ENCODE results near the gene COPS3. TPM values are rescaled to one million over a fixed set of nuclear protein-coding genes. Genes with fewer than 3 reads are reported as not detected.
A peak's percentile ranks its signal among the peaks of the same experiment; 100 is the strongest.

COPS3 gene
- total RNA-seq, 1 experiment from 2014 or later: 50.7 TPM

DNA sequence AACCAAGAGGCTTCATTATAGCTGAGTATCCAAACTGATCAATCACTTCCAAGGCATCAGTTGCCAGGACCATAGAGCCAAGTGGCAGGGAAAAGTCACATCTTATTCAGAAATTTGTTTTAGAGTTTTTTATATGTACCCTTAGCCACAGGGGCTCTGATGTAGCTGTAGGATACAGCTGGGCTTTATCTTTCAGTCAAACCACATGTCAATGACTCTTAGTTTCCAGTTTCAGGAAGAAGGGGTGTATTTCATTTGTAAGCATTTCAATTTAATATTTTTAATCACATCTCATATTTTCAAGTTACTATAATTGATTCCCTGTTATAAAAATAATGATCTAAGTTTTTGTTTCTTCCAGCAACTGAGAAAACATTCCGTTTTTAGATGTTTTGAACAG lies 41.2 kb downstream of the COPS3 start:
- H3K27ac Mint-ChIP-seq (ENCODE audit: unreplicated experiment): no peak overlapping the region
- no TSS peak for BruUV-seq (replicated peaks)
- H3K9me3 Mint-ChIP-seq (ENCODE audit: low read depth, unreplicated experiment): no peaks in the 10 kb centered on the region
- peaks cover 28% of the 10 kb centered on the region for H3K36me3 Mint-ChIP-seq (ENCODE audit: insufficient read depth, unreplicated experiment)
- H3K4me1 Mint-ChIP-seq (ENCODE audit: low read depth, unreplicated experiment): peaks cover 14% of the 10 kb centered on the region
- intact Hi-C loops (cut with micrococcal nuclease; ENCODE audit: unreplicated experiment): no loop called here
- H3K27me3 Mint-ChIP-seq (ENCODE audit: unreplicated experiment): no peaks in the 10 kb centered on the region
- TF ChIP-seq, protein P1, sequence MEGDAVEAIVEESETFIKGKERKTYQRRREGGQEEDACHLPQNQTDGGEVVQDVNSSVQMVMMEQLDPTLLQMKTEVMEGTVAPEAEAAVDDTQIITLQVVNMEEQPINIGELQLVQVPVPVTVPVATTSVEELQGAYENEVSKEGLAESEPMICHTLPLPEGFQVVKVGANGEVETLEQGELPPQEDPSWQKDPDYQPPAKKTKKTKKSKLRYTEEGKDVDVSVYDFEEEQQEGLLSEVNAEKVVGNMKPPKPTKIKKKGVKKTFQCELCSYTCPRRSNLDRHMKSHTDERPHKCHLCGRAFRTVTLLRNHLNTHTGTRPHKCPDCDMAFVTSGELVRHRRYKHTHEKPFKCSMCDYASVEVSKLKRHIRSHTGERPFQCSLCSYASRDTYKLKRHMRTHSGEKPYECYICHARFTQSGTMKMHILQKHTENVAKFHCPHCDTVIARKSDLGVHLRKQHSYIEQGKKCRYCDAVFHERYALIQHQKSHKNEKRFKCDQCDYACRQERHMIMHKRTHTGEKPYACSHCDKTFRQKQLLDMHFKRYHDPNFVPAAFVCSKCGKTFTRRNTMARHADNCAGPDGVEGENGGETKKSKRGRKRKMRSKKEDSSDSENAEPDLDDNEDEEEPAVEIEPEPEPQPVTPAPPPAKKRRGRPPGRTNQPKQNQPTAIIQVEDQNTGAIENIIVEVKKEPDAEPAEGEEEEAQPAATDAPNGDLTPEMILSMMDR (IDR thresholded peaks at IDR 0.05; ENCODE audit: unreplicated experiment): no peak
- no peak for DNase-seq
- H3K4me3 Mint-ChIP-seq (ENCODE audit: low read depth, unreplicated experiment): no peak overlapping the region
- CTCF ChIA-PET: no interaction called here

DNA sequence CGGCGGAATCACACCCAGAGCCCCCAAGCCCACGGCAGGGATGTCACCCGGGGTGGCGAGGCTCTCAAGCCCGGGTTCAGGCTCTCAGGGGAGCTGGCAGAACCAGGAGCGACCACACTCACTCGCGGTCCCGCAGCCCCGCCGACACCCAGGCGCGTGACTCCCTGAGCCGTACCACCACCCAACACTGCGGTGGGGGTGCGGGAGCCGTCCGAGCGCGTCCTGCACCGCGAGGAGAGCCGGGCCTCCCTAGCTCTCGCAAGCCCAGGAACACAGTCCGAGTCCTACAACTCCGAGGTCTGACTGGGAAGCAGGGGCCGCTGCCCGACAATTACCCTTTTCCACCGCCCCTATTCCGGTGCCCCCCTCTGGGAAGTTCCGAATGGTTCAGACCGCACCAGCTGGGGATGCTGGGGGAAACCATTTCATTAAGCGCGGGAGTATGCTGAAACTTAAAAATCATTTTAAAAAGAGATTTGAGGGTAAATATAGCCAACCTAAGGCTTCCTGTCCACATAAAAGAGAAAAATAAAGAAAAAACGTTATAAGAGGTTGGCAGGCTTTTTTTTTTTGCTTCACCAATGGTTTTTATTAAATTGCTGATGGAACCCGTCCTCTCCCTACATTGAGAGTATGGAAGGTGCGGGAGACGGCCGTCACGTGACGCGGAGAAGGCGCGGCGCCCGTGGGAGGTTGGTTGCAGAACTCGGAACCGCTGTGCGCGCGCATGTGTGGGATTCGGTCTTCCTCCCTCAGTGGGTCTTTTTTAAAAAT lies 43.8 kb downstream of the COPS3 start, which contains the start of gene FLCN:
FLCN (minus strand) TSS at position 143 of the 774 bp plus-strand sequence. CDS start 9,031 bp downstream, outside the sequence.
- intact Hi-C loops (cut with micrococcal nuclease; ENCODE audit: unreplicated experiment): no loop called here
- peak; percentile 69 for DNase-seq
- TF ChIP-seq, protein P1 (IDR thresholded peaks at IDR 0.05; ENCODE audit: unreplicated experiment): no peak
- Mint-ChIP-seq H3K4me3 (ENCODE audit: low read depth, unreplicated experiment) (peak within 1 kb of the TSS; percentile 86), H3K27ac (ENCODE audit: unreplicated experiment) (peak within 1 kb of the TSS; percentile 100), H3K36me3 (ENCODE audit: insufficient read depth, unreplicated experiment) (peaks cover 28% of the 10 kb centered on the region), H3K9me3 (ENCODE audit: low read depth, unreplicated experiment) (no peaks in the 10 kb centered on the region), H3K4me1 (ENCODE audit: low read depth, unreplicated experiment) (peaks cover 14% of the 10 kb centered on the region), H3K27me3 (ENCODE audit: unreplicated experiment) (no peaks in the 10 kb centered on the region)
- CTCF ChIA-PET: no interaction called here
- BruUV-seq (replicated peaks): no TSS peak

DNA sequence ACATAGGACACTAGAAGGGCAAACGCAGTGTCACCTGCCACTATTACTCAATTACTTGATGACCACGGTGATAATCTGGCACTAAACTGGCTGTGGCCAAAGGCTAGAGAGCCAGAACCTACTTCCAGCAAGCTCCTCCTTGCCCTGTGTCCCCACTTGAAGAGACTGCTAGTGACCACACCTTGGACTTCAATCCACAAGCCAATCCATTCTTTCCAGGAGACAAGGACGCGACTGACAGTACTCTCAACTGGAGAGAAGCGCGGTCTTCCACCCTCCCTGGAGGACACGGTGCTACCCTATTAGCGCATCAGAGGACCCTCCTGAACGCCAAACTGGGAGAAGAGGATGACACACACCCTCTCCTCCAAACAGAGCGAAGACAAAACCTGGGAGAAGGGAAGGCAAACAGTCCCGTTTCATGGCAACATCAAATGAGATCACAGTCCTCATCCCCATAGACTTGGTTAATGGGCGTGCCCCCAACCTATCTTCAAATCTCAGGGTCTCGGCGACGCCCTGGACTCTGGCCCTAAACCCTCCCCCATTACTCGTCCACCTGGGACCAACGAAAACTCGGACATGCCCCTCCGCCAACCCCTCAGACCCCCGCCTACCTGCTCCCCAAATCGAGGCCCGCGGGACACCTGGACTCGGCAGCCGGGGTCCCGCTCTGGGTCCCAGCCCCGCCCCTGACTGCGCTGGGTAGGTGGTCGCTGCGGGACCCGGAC lies 44.6 kb downstream of the COPS3 start:
- no peaks in the 10 kb centered on the region for H3K27me3 Mint-ChIP-seq (ENCODE audit: unreplicated experiment)

More for the DNA sequence above, 44.6 kb downstream of the COPS3 start:
- Mint-ChIP-seq H3K4me3 (ENCODE audit: low read depth, unreplicated experiment) (peak overlapping the region; percentile 86), H3K9me3 (ENCODE audit: low read depth, unreplicated experiment) (no peaks in the 10 kb centered on the region), H3K4me1 (ENCODE audit: low read depth, unreplicated experiment) (peaks cover 14% of the 10 kb centered on the region), H3K27ac (ENCODE audit: unreplicated experiment) (peak overlapping the region; percentile 100), H3K36me3 (ENCODE audit: insufficient read depth, unreplicated experiment) (peaks cover 28% of the 10 kb centered on the region)
- TSS peak; percentile 76 for BruUV-seq (replicated peaks)
- TF ChIP-seq, protein P1 (IDR thresholded peaks at IDR 0.05; ENCODE audit: unreplicated experiment): no peak
- intact Hi-C loops (cut with micrococcal nuclease; ENCODE audit: unreplicated experiment): no loop called here
- CTCF ChIA-PET: no interaction called here
- no peak for DNase-seq
